22Rv1 (cell line): ENCODE data around the gene EXOSC6.

Experiments used
- ZFX ChIP-seq: fragments of 450-650 bp; IDR thresholded peaks from 2 replicates; pipeline ENCODE4 v1.6.1; 2017; ENCODE audit warnings: antibody characterized with exemption, borderline replicate concordance
- TF ChIP-seq, protein P1 (sequence below): fragments of 450-650 bp; IDR thresholded peaks from 2 replicates; pipeline ENCODE4 v1.5.1; 2017; ENCODE audit warnings: mild to moderate bottlenecking

DNA sequence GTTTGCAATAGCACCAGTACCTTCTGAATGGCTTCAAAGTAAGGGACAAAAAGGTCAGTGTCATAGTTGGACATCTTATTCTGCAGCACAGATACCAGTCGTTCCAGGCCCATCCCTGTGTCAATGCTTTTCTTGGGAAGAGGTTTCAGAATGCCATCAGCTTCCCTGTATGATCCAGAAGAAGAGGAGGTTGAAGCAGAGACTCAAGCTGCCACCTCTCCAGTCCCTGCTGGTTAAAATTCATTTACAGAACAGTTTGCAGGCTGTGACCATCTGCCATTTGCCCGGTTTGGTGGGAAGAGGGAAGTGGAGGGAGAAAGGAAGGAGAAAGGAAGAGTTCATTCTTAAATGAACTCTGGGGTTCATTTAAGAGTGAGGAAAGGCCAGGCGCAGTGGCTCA, 18.4 kb upstream of the EXOSC6 start:
- TF ChIP-seq, protein P1, sequence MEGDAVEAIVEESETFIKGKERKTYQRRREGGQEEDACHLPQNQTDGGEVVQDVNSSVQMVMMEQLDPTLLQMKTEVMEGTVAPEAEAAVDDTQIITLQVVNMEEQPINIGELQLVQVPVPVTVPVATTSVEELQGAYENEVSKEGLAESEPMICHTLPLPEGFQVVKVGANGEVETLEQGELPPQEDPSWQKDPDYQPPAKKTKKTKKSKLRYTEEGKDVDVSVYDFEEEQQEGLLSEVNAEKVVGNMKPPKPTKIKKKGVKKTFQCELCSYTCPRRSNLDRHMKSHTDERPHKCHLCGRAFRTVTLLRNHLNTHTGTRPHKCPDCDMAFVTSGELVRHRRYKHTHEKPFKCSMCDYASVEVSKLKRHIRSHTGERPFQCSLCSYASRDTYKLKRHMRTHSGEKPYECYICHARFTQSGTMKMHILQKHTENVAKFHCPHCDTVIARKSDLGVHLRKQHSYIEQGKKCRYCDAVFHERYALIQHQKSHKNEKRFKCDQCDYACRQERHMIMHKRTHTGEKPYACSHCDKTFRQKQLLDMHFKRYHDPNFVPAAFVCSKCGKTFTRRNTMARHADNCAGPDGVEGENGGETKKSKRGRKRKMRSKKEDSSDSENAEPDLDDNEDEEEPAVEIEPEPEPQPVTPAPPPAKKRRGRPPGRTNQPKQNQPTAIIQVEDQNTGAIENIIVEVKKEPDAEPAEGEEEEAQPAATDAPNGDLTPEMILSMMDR: no peak
- no peak for TF ChIP-seq ZFX
